Bronchial epithelial cell (primary cell): ENCODE results near the gene MOSPD3. TPM values are rescaled to one million over a fixed set of nuclear protein-coding genes. Genes with fewer than 3 reads are reported as not detected.

Experiments used
- DNase-seq: peaks from one replicate; pipeline ENCODE4 v3.0.0-alpha.2; 2010; ENCODE audit warnings: low read depth
- FAIRE-seq: peaks from 2 replicates; lab custom pipeline; 2011; peaks lifted over from hg19 to GRCh38; lab: Jason Lieb, UNC
- H3K27me3 ChIP-seq: 2 replicates; pipeline ENCODE4 v1.5.1; 2011; ENCODE audit warnings: low read length; ENCODE audit not compliant: control insufficient read depth, insufficient read depth
- H3K36me3 ChIP-seq: 2 replicates; pipeline ENCODE4 v1.5.1; 2011; ENCODE audit warnings: low read length; ENCODE audit not compliant: control insufficient read depth, insufficient read depth
- H3K4me3 ChIP-seq: 2 replicates; pipeline ENCODE4 v1.5.1; 2011; ENCODE audit warnings: mild to moderate bottlenecking, low read depth, low read length, control low read depth
- CTCF ChIP-seq: IDR thresholded peaks from 2 replicates; pipeline ENCODE4 v1.5.1; 2011; ENCODE audit warnings: mild to moderate bottlenecking, moderate library complexity, low read length, control low read depth, inconsistent platforms; ENCODE audit not compliant: insufficient read depth, severe bottlenecking
- total RNA-seq: library from RNA; depleted of rRNA; stranded (reverse); fragments of >200 nt; gene quantifications from 2 replicates; pipeline ENCODE4 v1.2.1, GENCODE V29; 2014

Gene MOSPD3
- total RNA-seq, 1 donor from 2014 or later: 1.8 TPM

DNA sequence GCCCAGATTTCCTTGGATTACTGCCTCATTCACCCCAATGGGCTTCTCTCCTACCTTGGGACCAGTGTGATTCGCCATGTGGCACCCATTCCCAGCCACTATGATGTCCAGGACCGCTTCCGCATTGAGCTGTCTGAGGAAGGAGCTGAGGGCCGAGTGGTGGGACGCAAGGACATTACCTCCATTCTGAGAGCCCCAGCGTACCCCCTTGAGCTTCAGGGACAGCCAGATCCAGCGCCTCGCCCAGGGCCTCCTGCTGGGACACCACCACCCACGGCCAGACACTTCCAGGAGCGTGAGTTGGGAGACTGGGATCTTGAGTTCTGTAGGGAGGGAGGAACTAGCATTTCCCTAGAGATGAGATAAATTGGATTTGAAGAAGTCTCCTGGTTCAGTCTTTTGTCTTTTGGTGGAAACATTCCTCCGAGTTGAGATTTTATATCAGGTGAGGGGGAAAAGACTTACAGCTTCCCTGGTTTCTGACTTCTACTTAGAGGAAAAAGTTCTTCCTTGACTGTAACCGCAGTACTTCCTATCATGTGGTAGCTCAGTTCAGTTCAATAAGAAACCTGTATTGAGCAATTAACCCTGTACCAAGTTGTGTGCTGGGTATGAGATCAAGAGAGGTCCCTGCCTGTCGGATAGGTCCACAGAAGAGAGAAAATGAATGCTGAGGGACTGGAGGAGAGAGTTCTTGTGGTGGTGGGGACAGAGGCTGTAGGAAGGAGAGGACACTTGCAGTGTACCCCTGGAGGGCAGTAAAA, 1.3 kb downstream of the MOSPD3 start:
- DNase-seq: no peak
- Histone ChIP-seq H3K27me3 (no peaks in the 10 kb centered on the region), H3K36me3 (peaks cover 1% of the 10 kb centered on the region), H3K4me3 (no peak overlapping the region)
- no peak for FAIRE-seq
- TF ChIP-seq CTCF: no peak

DNA sequence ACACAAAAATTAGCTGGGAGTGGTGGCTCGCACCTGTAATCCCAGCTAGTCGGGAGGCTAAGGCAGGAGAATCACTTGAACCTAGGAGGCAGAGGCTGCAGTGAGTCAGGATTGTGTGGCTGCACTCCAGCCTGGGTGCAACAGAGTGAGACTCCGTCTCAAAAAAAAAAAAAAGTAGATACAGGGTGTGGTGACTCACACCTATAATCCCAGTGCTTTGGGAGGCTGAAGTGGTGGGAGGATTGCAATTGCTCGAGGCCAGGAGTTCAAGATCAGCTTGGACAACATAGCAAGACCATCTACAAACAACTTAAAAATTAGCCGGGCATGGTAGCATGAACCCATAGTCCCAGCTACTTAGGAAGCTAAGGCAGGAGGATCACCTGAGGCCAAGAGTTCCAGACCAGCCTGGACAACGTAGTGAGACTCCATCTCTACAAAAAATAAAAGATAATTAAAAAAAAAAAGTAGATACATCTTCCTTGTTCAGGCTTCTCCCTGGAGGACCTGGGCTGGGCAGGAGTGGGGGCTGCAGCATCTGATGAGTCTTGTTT, 2.0 kb downstream of the MOSPD3 start:
- Histone ChIP-seq H3K36me3 (peaks cover 1% of the 10 kb centered on the region), H3K27me3 (no peaks in the 10 kb centered on the region), H3K4me3 (no peak overlapping the region)
- TF ChIP-seq CTCF: no peak
- no peak for FAIRE-seq
- DNase-seq: no peak

DNA sequence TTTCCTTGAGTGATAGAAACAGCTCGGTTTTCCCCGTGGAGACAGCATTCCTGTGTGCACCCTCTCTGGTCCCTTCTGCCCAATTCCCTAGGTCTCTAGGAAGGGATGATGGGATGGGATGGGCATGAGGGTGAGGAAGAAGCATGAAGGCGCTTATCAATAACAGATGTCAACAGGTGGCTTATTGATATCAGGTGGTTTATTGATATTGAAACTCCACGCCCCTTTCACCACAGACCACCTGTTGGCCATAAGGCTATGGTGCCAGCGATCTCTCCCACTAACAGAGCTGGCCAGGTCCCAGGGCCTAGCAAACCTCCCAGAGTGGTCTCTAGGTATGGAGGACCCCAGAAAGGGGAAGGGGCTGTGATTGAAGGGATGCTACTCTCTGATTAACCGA, 7.9 kb downstream of the MOSPD3 start:
- Histone ChIP-seq H3K4me3 (no peak overlapping the region), H3K27me3 (no peaks in the 10 kb centered on the region), H3K36me3 (no peaks in the 10 kb centered on the region)
- DNase-seq: no peak
- peak; percentile 36 for FAIRE-seq
- TF ChIP-seq CTCF: no peak

GRCh38 chr7:100620804-100621203, 8.5 kb downstream of the MOSPD3 start:
- no peak for DNase-seq
- Histone ChIP-seq H3K36me3 (no peaks in the 10 kb centered on the region), H3K27me3 (no peaks in the 10 kb centered on the region), H3K4me3 (no peak overlapping the region)
- no peak for TF ChIP-seq CTCF
- FAIRE-seq: no peak

DNA sequence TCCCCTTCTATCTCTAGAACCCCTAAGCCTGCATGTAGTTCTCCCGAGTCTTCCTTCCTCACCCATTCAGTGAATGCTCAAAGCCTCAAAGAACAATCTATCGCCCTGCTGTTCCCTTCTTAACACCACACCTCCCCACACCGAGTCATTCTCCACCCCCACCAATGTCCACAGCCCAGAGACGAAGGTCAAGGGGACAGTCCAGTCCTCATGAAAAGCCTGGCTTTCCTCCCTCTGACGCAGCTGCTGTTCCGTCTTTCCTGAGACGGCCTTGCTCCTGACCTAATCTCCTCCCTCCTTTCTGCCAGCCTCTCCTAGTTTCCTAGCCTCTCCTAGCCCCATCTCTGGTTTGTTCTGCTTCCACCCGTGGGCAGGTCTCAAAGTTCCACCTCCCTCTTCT, 9.2 kb downstream of the MOSPD3 start:
- no peaks in the 10 kb centered on the region for H3K27me3 ChIP-seq
- no peak for DNase-seq
- no peak overlapping the region for H3K4me3 ChIP-seq
- H3K36me3 ChIP-seq: no peaks in the 10 kb centered on the region
- no peak for TF ChIP-seq CTCF
- FAIRE-seq: peak; percentile 18
